Measurements from ENCODE around the gene CAMTA1. TPM values are rescaled to one million over a fixed set of nuclear protein-coding genes. Genes with fewer than 3 reads are reported as not detected.

CAMTA1 gene
- polyA plus RNA-seq, 1 of the 3 experiments (the other 2 are of a cell fraction) = 63.1 TPM

DNA sequence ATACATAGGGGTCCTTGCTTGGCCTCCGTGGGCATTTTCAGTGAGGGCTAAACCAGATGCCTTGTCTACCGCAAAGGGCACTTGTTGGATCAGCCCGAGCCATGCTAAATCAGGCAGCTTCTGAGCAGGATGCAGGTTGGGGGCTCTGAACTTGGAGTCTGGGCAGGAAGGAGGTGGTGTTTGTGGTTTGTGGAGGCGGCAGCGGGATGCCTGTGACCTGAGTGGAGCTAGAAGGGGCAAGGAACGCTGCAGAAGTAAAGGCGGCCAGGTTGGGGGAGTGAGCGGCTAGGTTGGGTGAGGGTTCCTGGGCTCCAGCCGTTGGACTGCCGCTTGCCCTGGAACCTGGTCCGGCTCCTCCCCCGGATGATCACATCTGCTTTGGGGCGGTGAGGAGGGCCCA lies 183.9 kb downstream of the CAMTA1 start:
- 72% methylated on average over 7 of the region's 13 CpGs for WGBS (ENCODE audit: low lambda C conversion rate)
- TF ChIP-seq EZH2phosphoT487 (IDR thresholded peaks at IDR 0.05; ENCODE audit: borderline replicate concordance, low read depth) (no peak), SIN3A (IDR thresholded peaks at IDR 0.05; ENCODE audit: borderline replicate concordance, low read depth, low read length) (no peak), RAD21 (IDR thresholded peaks at IDR 0.05; ENCODE audit: low read length) (no peak), GABPA (IDR thresholded peaks at IDR 0.05; ENCODE audit: low read depth) (no peak), RXRA (IDR thresholded peaks at IDR 0.05; ENCODE audit: borderline replicate concordance, low read depth) (no peak)
- TF ChIP-seq, protein P1, sequence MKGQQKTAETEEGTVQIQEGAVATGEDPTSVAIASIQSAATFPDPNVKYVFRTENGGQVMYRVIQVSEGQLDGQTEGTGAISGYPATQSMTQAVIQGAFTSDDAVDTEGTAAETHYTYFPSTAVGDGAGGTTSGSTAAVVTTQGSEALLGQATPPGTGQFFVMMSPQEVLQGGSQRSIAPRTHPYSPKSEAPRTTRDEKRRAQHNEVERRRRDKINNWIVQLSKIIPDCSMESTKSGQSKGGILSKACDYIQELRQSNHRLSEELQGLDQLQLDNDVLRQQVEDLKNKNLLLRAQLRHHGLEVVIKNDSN (IDR thresholded peaks at IDR 0.05; ENCODE audit: borderline replicate concordance, low read depth) = no peak
- Histone ChIP-seq H3K36me3 (replicated peaks in 1 of 2; ENCODE audit: control insufficient read depth in 1 of 2, insufficient read depth in 2 of 2, low read length in 1 of 2) (no peaks in the 10 kb centered on the region), H3F3A (replicated peaks; ENCODE audit: insufficient read depth) (no peaks in the 10 kb centered on the region), H3K27me3 (ENCODE audit: insufficient read depth) (no peaks in the 10 kb centered on the region), H3K9me2 (no peaks in the 10 kb centered on the region), H2AFZ (ENCODE audit: low read depth) (no peak overlapping the region), H3K4me2 (no peak overlapping the region), H3K79me2 (ENCODE audit: insufficient read depth) (no peaks in the 10 kb centered on the region), H4K20me1 (ENCODE audit: insufficient read depth) (no peaks in the 10 kb centered on the region), H3K9ac (no peak overlapping the region), H3K27ac (ENCODE audit: low read depth in 2 of 2, low read length in 1 of 2) (no peak overlapping the region), H3K4me1 (ENCODE audit: control insufficient read depth in 1 of 2, insufficient read depth in 2 of 2, low read depth in 1 of 2, low read length in 1 of 2) (peaks cover 0 to 14% of the 10 kb centered on the region in 2 experiments; a peak in 1 of 4 replicates), H3K9me3 (no peaks in the 10 kb centered on the region), H3K4me3 (ENCODE audit: low read depth in 2 of 2, low read length in 1 of 2) (no peak overlapping the region)
- CTCF ChIA-PET = no interaction called here
- DNase-seq = peak; percentile 11
- POLR2A ChIA-PET = no interaction called here

DNA sequence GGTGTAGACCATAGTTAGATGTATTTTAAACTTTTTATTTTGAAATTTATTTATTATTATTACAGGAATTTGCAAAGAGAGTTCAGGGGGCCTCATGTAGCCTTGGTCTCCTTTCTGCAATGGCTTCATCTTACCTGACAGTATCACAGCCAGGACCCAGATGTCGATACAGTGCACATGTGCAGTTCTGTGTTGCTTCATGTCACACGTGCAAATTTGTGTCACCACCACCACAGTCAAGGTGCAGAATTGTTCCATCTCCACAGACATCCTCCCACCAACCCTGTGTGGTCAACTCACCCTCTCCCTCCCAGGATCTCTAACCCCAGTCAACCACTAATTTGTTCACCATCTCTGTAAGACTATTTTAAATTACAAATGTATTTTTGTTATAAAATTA lies 184.5 kb downstream of the CAMTA1 start:
- no peaks in the 10 kb centered on the region for H3F3A ChIP-seq (replicated peaks; ENCODE audit: insufficient read depth)
- no peak overlapping the region for H3K4me2 ChIP-seq
- no peaks in the 10 kb centered on the region for H3K27me3 ChIP-seq (ENCODE audit: insufficient read depth)
- H3K36me3 ChIP-seq (replicated peaks in 1 of 2; ENCODE audit: control insufficient read depth in 1 of 2, insufficient read depth in 2 of 2, low read length in 1 of 2) = no peaks in the 10 kb centered on the region
- WGBS (ENCODE audit: low lambda C conversion rate) = 48% methylated on average over 2 of the region's 2 CpGs
- no peaks in the 10 kb centered on the region for H3K9me3 ChIP-seq
- POLR2A ChIA-PET = no interaction called here
- H3K4me1 ChIP-seq (ENCODE audit: control insufficient read depth in 1 of 2, insufficient read depth in 2 of 2, low read depth in 1 of 2, low read length in 1 of 2) = peaks cover 0 to 14% of the 10 kb centered on the region in 2 experiments; a peak in 1 of 4 replicates
- DNase-seq = no peak
- no peak overlapping the region for H3K4me3 ChIP-seq (ENCODE audit: low read depth in 2 of 2, low read length in 1 of 2)
- no peaks in the 10 kb centered on the region for H4K20me1 ChIP-seq (ENCODE audit: insufficient read depth)
- no peak for TF ChIP-seq RFX5 (IDR thresholded peaks at IDR 0.05; ENCODE audit: low read length)
- no peak for TF ChIP-seq EP300 (IDR thresholded peaks at IDR 0.05; ENCODE audit: borderline replicate concordance in 1 of 2, low read depth in 1 of 2, low read length in 1 of 2)
- no peak for TF ChIP-seq GATA2 (CRISPR knock-in tag; IDR thresholded peaks at IDR 0.05)
- TF ChIP-seq FOXJ3 (CRISPR knock-in tag; IDR thresholded peaks at IDR 0.05) = no peak
- CTCF ChIA-PET = no interaction called here
- H3K9me2 ChIP-seq = no peaks in the 10 kb centered on the region
- H3K79me2 ChIP-seq (ENCODE audit: insufficient read depth) = no peaks in the 10 kb centered on the region
- H3K9ac ChIP-seq = no peak overlapping the region
- no peak overlapping the region for H3K27ac ChIP-seq (ENCODE audit: low read depth in 2 of 2, low read length in 1 of 2)
- no peak overlapping the region for H2AFZ ChIP-seq (ENCODE audit: low read depth)

DNA sequence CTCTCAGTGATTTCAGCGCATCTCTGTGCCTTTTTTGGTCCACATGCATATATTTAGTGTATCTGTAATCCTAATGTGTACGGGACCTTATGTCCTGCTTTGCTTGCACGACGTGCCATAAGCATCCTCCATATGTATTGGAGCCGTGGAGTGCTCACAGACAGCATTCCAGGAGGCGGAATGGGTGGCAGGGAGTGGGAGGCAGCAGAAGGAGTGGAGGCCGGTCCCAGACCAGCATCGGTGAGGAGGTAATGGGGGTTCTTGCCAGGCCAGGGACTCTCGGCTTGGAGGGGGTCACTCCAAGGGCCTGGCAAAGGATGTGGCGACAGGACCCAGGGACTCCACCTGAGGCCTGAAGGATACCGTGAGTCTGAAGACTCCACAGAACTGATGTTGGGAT lies 185.0 kb downstream of the CAMTA1 start:
- Histone ChIP-seq H2AFZ (ENCODE audit: low read depth) (no peak overlapping the region), H4K20me1 (ENCODE audit: insufficient read depth) (no peaks in the 10 kb centered on the region), H3F3A (replicated peaks; ENCODE audit: insufficient read depth) (no peaks in the 10 kb centered on the region), H3K27me3 (ENCODE audit: insufficient read depth) (no peaks in the 10 kb centered on the region), H3K27ac (ENCODE audit: low read depth in 2 of 2, low read length in 1 of 2) (no peak overlapping the region), H3K9ac (no peak overlapping the region), H3K4me2 (no peak overlapping the region), H3K9me3 (no peaks in the 10 kb centered on the region), H3K9me2 (no peaks in the 10 kb centered on the region), H3K36me3 (replicated peaks in 1 of 2; ENCODE audit: control insufficient read depth in 1 of 2, insufficient read depth in 2 of 2, low read length in 1 of 2) (no peaks in the 10 kb centered on the region), H3K79me2 (ENCODE audit: insufficient read depth) (no peaks in the 10 kb centered on the region), H3K4me3 (ENCODE audit: low read depth in 2 of 2, low read length in 1 of 2) (no peak overlapping the region), H3K4me1 (ENCODE audit: control insufficient read depth in 1 of 2, insufficient read depth in 2 of 2, low read depth in 1 of 2, low read length in 1 of 2) (peaks cover 0 to 14% of the 10 kb centered on the region in 2 experiments; a peak in 1 of 4 replicates)
- ChIA-PET CTCF (no interaction called here), POLR2A (no interaction called here)
- no peak for TF ChIP-seq NFIC (IDR thresholded peaks at IDR 0.05; ENCODE audit: borderline replicate concordance)
- TF ChIP-seq TAF1 (IDR thresholded peaks at IDR 0.05; ENCODE audit: borderline replicate concordance, low read depth, low read length) = no peak
- TF ChIP-seq, protein P2, sequence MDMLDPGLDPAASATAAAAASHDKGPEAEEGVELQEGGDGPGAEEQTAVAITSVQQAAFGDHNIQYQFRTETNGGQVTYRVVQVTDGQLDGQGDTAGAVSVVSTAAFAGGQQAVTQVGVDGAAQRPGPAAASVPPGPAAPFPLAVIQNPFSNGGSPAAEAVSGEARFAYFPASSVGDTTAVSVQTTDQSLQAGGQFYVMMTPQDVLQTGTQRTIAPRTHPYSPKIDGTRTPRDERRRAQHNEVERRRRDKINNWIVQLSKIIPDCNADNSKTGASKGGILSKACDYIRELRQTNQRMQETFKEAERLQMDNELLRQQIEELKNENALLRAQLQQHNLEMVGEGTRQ (IDR thresholded peaks at IDR 0.05; ENCODE audit: borderline replicate concordance, low read depth, low read length) = no peak
- TF ChIP-seq, protein P3, sequence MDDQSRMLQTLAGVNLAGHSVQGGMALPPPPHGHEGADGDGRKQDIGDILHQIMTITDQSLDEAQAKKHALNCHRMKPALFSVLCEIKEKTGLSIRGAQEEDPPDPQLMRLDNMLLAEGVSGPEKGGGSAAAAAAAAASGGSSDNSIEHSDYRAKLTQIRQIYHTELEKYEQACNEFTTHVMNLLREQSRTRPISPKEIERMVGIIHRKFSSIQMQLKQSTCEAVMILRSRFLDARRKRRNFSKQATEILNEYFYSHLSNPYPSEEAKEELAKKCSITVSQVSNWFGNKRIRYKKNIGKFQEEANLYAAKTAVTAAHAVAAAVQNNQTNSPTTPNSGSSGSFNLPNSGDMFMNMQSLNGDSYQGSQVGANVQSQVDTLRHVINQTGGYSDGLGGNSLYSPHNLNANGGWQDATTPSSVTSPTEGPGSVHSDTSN (IDR thresholded peaks at IDR 0.05) = no peak
- TF ChIP-seq SMC3 (IDR thresholded peaks at IDR 0.05; ENCODE audit: low read depth, low read length) = no peak
- no peak for TF ChIP-seq FOSL2 (IDR thresholded peaks at IDR 0.05; ENCODE audit: borderline replicate concordance, low read depth)
- no peak for TF ChIP-seq JUND (IDR thresholded peaks at IDR 0.05)
- TF ChIP-seq POLR2AphosphoS5 (IDR thresholded peaks at IDR 0.05; ENCODE audit: low read depth, low read length) = no peak
- no peak for TF ChIP-seq EP300 (IDR thresholded peaks at IDR 0.05; ENCODE audit: borderline replicate concordance in 1 of 2, low read depth in 1 of 2, low read length in 1 of 2)
- no peak for TF ChIP-seq TCF12 (IDR thresholded peaks at IDR 0.05)
- no peak for TF ChIP-seq RXRA (IDR thresholded peaks at IDR 0.05; ENCODE audit: borderline replicate concordance, low read depth)
- TF ChIP-seq SIN3A (IDR thresholded peaks at IDR 0.05; ENCODE audit: borderline replicate concordance, low read depth, low read length) = no peak
- TF ChIP-seq TEAD4 (IDR thresholded peaks at IDR 0.05; ENCODE audit: borderline replicate concordance, insufficient read depth) = no peak
- 82% methylated on average over 11 of the region's 11 CpGs for WGBS (ENCODE audit: low lambda C conversion rate)
- no peak for DNase-seq
